Astrocyte (in vitro differentiated cells and primary cell): ENCODE data around the gene CDH13. TPM values are rescaled to one million over a fixed set of nuclear protein-coding genes. Genes with fewer than 3 reads are reported as not detected.

Experiments used
- DNase-seq: peaks from one replicate; pipeline ENCODE4 v3.0.0-alpha.2; 2010; ENCODE audit warnings: low read depth
- FAIRE-seq: peaks from 2 replicates; lab custom pipeline; 2011; peaks lifted over from hg19 to GRCh38; lab: Jason Lieb, UNC
- H2AFZ ChIP-seq: 2 replicates; pipeline ENCODE4 v1.6.0; 2012; ENCODE audit warnings: low read depth, low read length, inconsistent platforms
- H3K27ac ChIP-seq: 2 replicates; pipeline ENCODE4 v1.5.1; 2011; ENCODE audit warnings: low read depth, low read length, inconsistent platforms
- H3K27me3 ChIP-seq: 2 replicates; pipeline ENCODE4 v1.6.0; 2011; ENCODE audit warnings: low read length, inconsistent platforms; ENCODE audit not compliant: insufficient read depth
- H3K36me3 ChIP-seq: 2 replicates; pipeline ENCODE4 v1.5.1; 2011; ENCODE audit warnings: low read length, inconsistent platforms; ENCODE audit not compliant: insufficient read depth
- H3K4me1 ChIP-seq: 2 replicates; pipeline ENCODE4 v1.5.1; 2011; ENCODE audit warnings: low read length, inconsistent platforms; ENCODE audit not compliant: insufficient read depth
- H3K4me2 ChIP-seq: 2 replicates; pipeline ENCODE4 v1.6.0; 2012; ENCODE audit warnings: low read length, inconsistent platforms
- H3K4me3 ChIP-seq: 2 replicates; pipeline ENCODE4 v1.5.1; 2011; ENCODE audit warnings: low read depth, mild to moderate bottlenecking, low read length, inconsistent platforms; ENCODE audit not compliant: insufficient read depth
- H3K79me2 ChIP-seq: 2 replicates; pipeline ENCODE4 v1.6.0; 2012; ENCODE audit warnings: mild to moderate bottlenecking, low read length, inconsistent platforms; ENCODE audit not compliant: insufficient read depth
- H3K9ac ChIP-seq: 2 replicates; pipeline ENCODE4 v1.6.0; 2012; ENCODE audit warnings: mild to moderate bottlenecking, low read length, inconsistent platforms
- H3K9me3 ChIP-seq: 2 replicates; pipeline ENCODE4 v1.5.1; 2012; ENCODE audit warnings: low read depth, mild to moderate bottlenecking, low read length, inconsistent platforms; ENCODE audit not compliant: insufficient read depth
- H4K20me1 ChIP-seq: 2 replicates; pipeline ENCODE4 v1.6.0; 2012; ENCODE audit warnings: low read length, inconsistent platforms; ENCODE audit not compliant: insufficient read depth
- H3K27ac Mint-ChIP-seq: one replicate; pipeline ENCODE4 v1.8.0; 2021; ENCODE audit warnings: mild to moderate bottlenecking, mixed read lengths; ENCODE audit not compliant: unreplicated experiment
- H3K27me3 Mint-ChIP-seq: one replicate; pipeline ENCODE4 v1.8.0; 2021; ENCODE audit warnings: low read depth, mixed read lengths; ENCODE audit not compliant: unreplicated experiment
- H3K36me3 Mint-ChIP-seq: one replicate; pipeline ENCODE4 v1.8.0; 2021; ENCODE audit warnings: low read depth, mixed read lengths; ENCODE audit not compliant: unreplicated experiment
- H3K4me1 Mint-ChIP-seq: one replicate; pipeline ENCODE4 v1.8.0; 2021; ENCODE audit warnings: low read depth, mixed read lengths; ENCODE audit not compliant: unreplicated experiment
- H3K4me3 Mint-ChIP-seq: one replicate; pipeline ENCODE4 v1.8.0; 2021; ENCODE audit warnings: mild to moderate bottlenecking, moderate library complexity, mixed read lengths; ENCODE audit not compliant: unreplicated experiment
- H3K9me3 Mint-ChIP-seq: one replicate; pipeline ENCODE4 v1.8.0; 2021; ENCODE audit warnings: mild to moderate bottlenecking, mixed read lengths; ENCODE audit not compliant: unreplicated experiment
- EZH2 ChIP-seq: IDR thresholded peaks from 2 replicates; pipeline ENCODE4 v1.6.1; 2012; ENCODE audit warnings: mild to moderate bottlenecking, low read length, inconsistent platforms; ENCODE audit not compliant: insufficient read depth
- total RNA-seq: library from RNA; stranded (reverse); gene quantifications from 2 replicates; pipeline ENCODE4 v1.2.1, GENCODE V29; 2021
- TF ChIP-seq, protein P1 (sequence below): IDR thresholded peaks from 2 replicates; pipeline ENCODE4 v1.5.1; 2011; ENCODE audit warnings: low read depth, mild to moderate bottlenecking, inconsistent platforms, low read length, moderate library complexity; ENCODE audit not compliant: insufficient read depth

CDH13 gene
- total RNA-seq, 1 donor from 2014 or later, result 41.7 TPM

DNA sequence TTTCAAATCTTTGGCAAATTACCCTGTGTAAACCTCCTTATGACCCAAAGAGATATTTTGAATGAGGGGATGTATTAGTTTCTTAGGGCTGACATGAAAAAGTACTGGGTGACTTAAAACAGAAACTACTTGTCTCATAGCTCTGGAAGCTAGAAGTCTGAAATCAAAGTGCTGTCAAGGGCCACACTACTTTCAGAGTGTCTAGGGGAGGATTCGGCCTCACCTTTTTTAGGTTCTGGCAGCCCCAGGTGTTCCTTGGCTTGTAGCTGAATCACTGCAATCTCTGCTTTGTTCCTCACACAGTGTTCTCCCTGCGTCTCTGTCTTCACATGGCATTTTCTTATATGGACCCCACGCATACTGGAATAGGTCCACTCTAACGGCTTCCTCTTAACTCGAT is 322.2 kb downstream of the CDH13 start:
- DNase-seq (no peak), FAIRE-seq (no peak)
- Histone ChIP-seq H3K27me3 (no peaks in the 10 kb centered on the region), H3K9ac (no peak overlapping the region), H2AFZ (no peak overlapping the region), H3K27ac (no peak overlapping the region), H3K4me3 (no peak overlapping the region), H4K20me1 (no peaks in the 10 kb centered on the region), H3K4me1 (no peaks in the 10 kb centered on the region), H3K36me3 (no peaks in the 10 kb centered on the region), H3K9me3 (no peaks in the 10 kb centered on the region), H3K4me2 (no peak overlapping the region), H3K79me2 (no peaks in the 10 kb centered on the region)
- H3K36me3 Mint-ChIP-seq, result no peaks in the 10 kb centered on the region
- no peaks in the 10 kb centered on the region for H3K4me1 Mint-ChIP-seq
- no peak for TF ChIP-seq EZH2
- TF ChIP-seq, protein P1, sequence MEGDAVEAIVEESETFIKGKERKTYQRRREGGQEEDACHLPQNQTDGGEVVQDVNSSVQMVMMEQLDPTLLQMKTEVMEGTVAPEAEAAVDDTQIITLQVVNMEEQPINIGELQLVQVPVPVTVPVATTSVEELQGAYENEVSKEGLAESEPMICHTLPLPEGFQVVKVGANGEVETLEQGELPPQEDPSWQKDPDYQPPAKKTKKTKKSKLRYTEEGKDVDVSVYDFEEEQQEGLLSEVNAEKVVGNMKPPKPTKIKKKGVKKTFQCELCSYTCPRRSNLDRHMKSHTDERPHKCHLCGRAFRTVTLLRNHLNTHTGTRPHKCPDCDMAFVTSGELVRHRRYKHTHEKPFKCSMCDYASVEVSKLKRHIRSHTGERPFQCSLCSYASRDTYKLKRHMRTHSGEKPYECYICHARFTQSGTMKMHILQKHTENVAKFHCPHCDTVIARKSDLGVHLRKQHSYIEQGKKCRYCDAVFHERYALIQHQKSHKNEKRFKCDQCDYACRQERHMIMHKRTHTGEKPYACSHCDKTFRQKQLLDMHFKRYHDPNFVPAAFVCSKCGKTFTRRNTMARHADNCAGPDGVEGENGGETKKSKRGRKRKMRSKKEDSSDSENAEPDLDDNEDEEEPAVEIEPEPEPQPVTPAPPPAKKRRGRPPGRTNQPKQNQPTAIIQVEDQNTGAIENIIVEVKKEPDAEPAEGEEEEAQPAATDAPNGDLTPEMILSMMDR, result no peak
- H3K27ac Mint-ChIP-seq, result no peak overlapping the region
- no peaks in the 10 kb centered on the region for H3K9me3 Mint-ChIP-seq
- H3K27me3 Mint-ChIP-seq, result no peaks in the 10 kb centered on the region
- H3K4me3 Mint-ChIP-seq, result no peak overlapping the region

DNA sequence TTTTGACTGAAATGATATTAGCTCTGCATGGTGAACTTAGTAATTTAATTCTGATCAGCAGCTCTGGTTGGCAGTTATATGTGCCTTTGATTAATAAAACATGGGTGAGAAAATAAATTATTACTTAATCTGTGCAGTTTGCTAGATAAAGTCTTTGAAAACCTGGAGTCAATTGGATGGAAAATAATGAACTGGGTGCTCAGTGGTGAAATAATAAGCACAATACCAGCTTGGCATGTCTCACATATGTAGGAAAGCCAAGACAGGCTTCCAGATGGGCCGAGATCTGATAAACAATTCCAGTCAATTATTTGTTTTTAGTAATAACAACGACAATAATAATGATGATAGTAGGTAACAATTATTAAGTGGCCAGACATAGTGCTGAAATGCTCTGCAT is 326.7 kb downstream of the CDH13 start:
- H3K9me3 ChIP-seq, result no peaks in the 10 kb centered on the region
- Mint-ChIP-seq H3K36me3 (no peaks in the 10 kb centered on the region), H3K4me3 (no peak overlapping the region), H3K27ac (no peak overlapping the region), H3K9me3 (no peaks in the 10 kb centered on the region), H3K27me3 (no peaks in the 10 kb centered on the region), H3K4me1 (peaks cover 19% of the 10 kb centered on the region)
- no peak overlapping the region for H3K4me2 ChIP-seq
- FAIRE-seq, result no peak
- H3K4me3 ChIP-seq, result no peak overlapping the region
- H3K27ac ChIP-seq, result no peak overlapping the region
- H4K20me1 ChIP-seq, result no peaks in the 10 kb centered on the region
- no peaks in the 10 kb centered on the region for H3K79me2 ChIP-seq
- no peaks in the 10 kb centered on the region for H3K36me3 ChIP-seq
- no peak overlapping the region for H2AFZ ChIP-seq
- no peaks in the 10 kb centered on the region for H3K27me3 ChIP-seq
- no peak overlapping the region for H3K9ac ChIP-seq
- no peak for TF ChIP-seq EZH2
- TF ChIP-seq, protein P1, result no peak
- no peak for DNase-seq
- peaks cover 8% of the 10 kb centered on the region for H3K4me1 ChIP-seq

DNA sequence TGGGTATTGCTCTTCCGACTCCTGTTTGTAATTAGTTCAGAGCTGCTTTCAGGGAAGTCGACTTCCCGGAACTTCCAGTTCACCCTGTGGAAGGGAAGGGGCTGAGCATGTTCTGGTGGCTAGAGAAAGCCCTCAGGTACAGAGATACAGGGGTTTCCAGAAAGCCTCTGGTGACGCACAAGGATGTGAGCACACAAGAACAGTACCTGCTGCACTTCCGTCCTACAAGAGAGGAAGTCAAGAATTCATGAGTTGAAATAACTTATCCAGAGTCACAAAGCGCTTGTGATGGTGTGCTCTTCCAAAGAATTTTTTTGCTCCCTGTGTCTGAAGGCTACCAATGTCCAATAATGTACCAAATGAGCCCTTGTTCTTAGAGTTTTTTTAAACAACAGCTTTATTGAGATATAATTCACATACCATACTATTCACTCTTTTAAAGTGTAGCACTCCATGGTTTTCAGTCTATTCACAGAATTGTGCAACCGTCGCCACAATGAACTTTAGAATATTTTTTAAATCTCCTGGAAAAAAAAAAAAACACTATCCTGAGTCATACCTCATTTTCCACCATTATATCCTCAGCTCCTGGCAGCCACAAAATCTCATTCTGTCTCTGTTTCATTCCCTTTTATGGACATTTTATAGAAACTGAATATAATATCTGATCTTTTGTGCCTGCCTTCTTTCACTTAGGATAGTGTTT is 327.6 kb downstream of the CDH13 start:
- H4K20me1 ChIP-seq, result no peaks in the 10 kb centered on the region
- peaks cover 19% of the 10 kb centered on the region for H3K4me1 Mint-ChIP-seq
- H3K4me3 Mint-ChIP-seq, result no peak overlapping the region
- H3K4me2 ChIP-seq, result peak overlapping the region; percentile 1
- no peaks in the 10 kb centered on the region for H3K9me3 ChIP-seq
- H3K27me3 Mint-ChIP-seq, result no peaks in the 10 kb centered on the region
- no peak overlapping the region for H2AFZ ChIP-seq
- H3K4me3 ChIP-seq, result no peak overlapping the region
- H3K27me3 ChIP-seq, result no peaks in the 10 kb centered on the region
- DNase-seq (peak; percentile 67), FAIRE-seq (no peak)
- H3K27ac Mint-ChIP-seq, result no peak overlapping the region
- no peak overlapping the region for H3K27ac ChIP-seq
- TF ChIP-seq EZH2, result no peak
- TF ChIP-seq, protein P1, result no peak
- no peaks in the 10 kb centered on the region for H3K36me3 Mint-ChIP-seq
- no peaks in the 10 kb centered on the region for H3K79me2 ChIP-seq
- H3K9ac ChIP-seq, result no peak overlapping the region
- H3K36me3 ChIP-seq, result no peaks in the 10 kb centered on the region
- H3K4me1 ChIP-seq, result peaks cover 8% of the 10 kb centered on the region
- H3K9me3 Mint-ChIP-seq, result no peaks in the 10 kb centered on the region
